Measurements from ENCODE around the gene CENATAC. TPM values are rescaled to one million over a fixed set of nuclear protein-coding genes. Genes with fewer than 3 reads are reported as not detected.
"Not testable (repeated sequence)": the region's sequence is repeated elsewhere in the genome, so short reads cannot be mapped to it uniquely, and the experiment has no call there.

Gene CENATAC
- total and polyA plus RNA-seq, 9 of the 15 experiments (the other 6 are each of a cell fraction or from before 2014, with no cell fraction given): 2.4 to 25.5 (median 13.7) TPM

- Histone ChIP-seq H3K4me2 (ENCODE audit: insufficient read depth, low read length) (no peak overlapping the region), H3K9me3 (replicated peaks; ENCODE audit: control insufficient read depth, insufficient read depth, low read depth, low read length) (no peaks in the 10 kb centered on the region), H3K4me1 (replicated peaks in 1 of 2; ENCODE audit: control insufficient read depth in 2 of 2, insufficient read depth in 2 of 2, low read length in 2 of 2) (peaks cover 6% of the 10 kb centered on the region in 2 experiments; a peak in 3 of 5 replicates), H4K20me1 (replicated peaks; ENCODE audit: control insufficient read depth, insufficient read depth, low read length) (no peaks in the 10 kb centered on the region), H3K36me3 (ENCODE audit: control insufficient read depth, insufficient read depth, low read length) (no peaks in the 10 kb centered on the region), H3K9me1 (ENCODE audit: control insufficient read depth, insufficient read depth, low read length) (no peaks in the 10 kb centered on the region), H3K9ac (ENCODE audit: insufficient read depth in 1 of 2, low read depth in 2 of 2, low read length in 2 of 2) (no peak overlapping the region), H2AFZ (ENCODE audit: low read depth, low read length) (peak overlapping the region; percentile 88; the same call in 1 of the 2 replicates), H3K4me3 (no peak overlapping the region), H3K79me2 (ENCODE audit: control insufficient read depth, insufficient read depth, low read length) (no peaks in the 10 kb centered on the region), H3K27ac (ENCODE audit: extremely low read depth, low read depth, low read length) (no peak overlapping the region), H3K27me3 (ENCODE audit: control insufficient read depth in 2 of 2, insufficient read depth in 2 of 2, low read length in 2 of 2) (no peaks in the 10 kb centered on the region)
- 72% methylated on average over 5 of the region's 5 CpGs for WGBS (ENCODE audit: insufficient coverage, low coverage, missing lambda C conversion rate)
- ATAC-seq (no peak), FAIRE-seq (no peak), DNase-seq (ENCODE audit: extremely low read depth in 1 of 4, low spot score in 3 of 4) (no peak)
- no peak for TF ChIP-seq KLF6 (CRISPR knock-in tag; IDR thresholded peaks at IDR 0.05; ENCODE audit: borderline replicate concordance)
- CTCF ChIA-PET (ENCODE audit: low intra/inter-chr PET ratio): no interaction called here
- in situ Hi-C loops (cut with MboI) (no loop called here), intact Hi-C loops (cut with micrococcal nuclease) (no loop called here)
- no TSS peak for BruUV-seq (replicated peaks)
- POLR2A ChIA-PET: interaction anchor here (0.8 to 2.0 kb wide), 2 partner anchors 12 to 16 kb away, joined by 3 to 12 read pairs; no protein-coding TSS in a partner anchor
These were observed 40.9 kb downstream of the CENATAC start for GRCh38 chr11:119038884-119039283.

GRCh38 chr11:119039471-119039870 lies 41.5 kb downstream of the CENATAC start:
- H3K4me1 ChIP-seq (replicated peaks in 1 of 2; ENCODE audit: control insufficient read depth in 2 of 2, insufficient read depth in 2 of 2, low read length in 2 of 2); intact Hi-C loops (cut with micrococcal nuclease); in situ Hi-C loops (cut with MboI); BruUV-seq (replicated peaks); H4K20me1 ChIP-seq (replicated peaks; ENCODE audit: control insufficient read depth, insufficient read depth, low read length); H3K9me3 ChIP-seq (replicated peaks; ENCODE audit: control insufficient read depth, insufficient read depth, low read depth, low read length); H3K9me1 ChIP-seq (ENCODE audit: control insufficient read depth, insufficient read depth, low read length); H3K4me3 ChIP-seq; ATAC-seq; H3K4me2 ChIP-seq (ENCODE audit: insufficient read depth, low read length); DNase-seq (ENCODE audit: extremely low read depth in 1 of 4, low spot score in 3 of 4); CTCF ChIA-PET (ENCODE audit: low intra/inter-chr PET ratio); H3K9ac ChIP-seq (ENCODE audit: insufficient read depth in 1 of 2, low read depth in 2 of 2, low read length in 2 of 2); H3K36me3 ChIP-seq (ENCODE audit: control insufficient read depth, insufficient read depth, low read length); FAIRE-seq; H3K27me3 ChIP-seq (ENCODE audit: control insufficient read depth in 2 of 2, insufficient read depth in 2 of 2, low read length in 2 of 2); H3K79me2 ChIP-seq (ENCODE audit: control insufficient read depth, insufficient read depth, low read length): not testable (repeated sequence)
- POLR2A ChIA-PET: interaction anchor here (2.0 kb wide), 1 partner anchor 16 kb away, joined by 12 read pairs; no protein-coding TSS in a partner anchor
- H2AFZ ChIP-seq (ENCODE audit: low read depth, low read length): peak overlapping the region; percentile 88
- H3K27ac ChIP-seq (ENCODE audit: extremely low read depth, low read depth, low read length): 0 out of 3 replicates have a peak overlapping the region, but pooled peaks have one; percentile 39
- 37% methylated on average over 5 of the region's 11 CpGs for WGBS (ENCODE audit: insufficient coverage, low coverage, missing lambda C conversion rate)
- TF ChIP-seq RB1 (IDR thresholded peaks at IDR 0.05; ENCODE audit: low read depth): 0 out of 2 replicates have a peak, but pooled peaks have one; percentile 22
